Measurements from ENCODE around the gene ZNF66. TPM values are rescaled to one million over a fixed set of nuclear protein-coding genes. Genes with fewer than 3 reads are reported as not detected.
"Not testable (repeated sequence)": the region's sequence is repeated elsewhere in the genome, so short reads cannot be mapped to it uniquely, and the experiment has no call there.

ZNF66 gene
- 5.6 TPM for total RNA-seq

DNA sequence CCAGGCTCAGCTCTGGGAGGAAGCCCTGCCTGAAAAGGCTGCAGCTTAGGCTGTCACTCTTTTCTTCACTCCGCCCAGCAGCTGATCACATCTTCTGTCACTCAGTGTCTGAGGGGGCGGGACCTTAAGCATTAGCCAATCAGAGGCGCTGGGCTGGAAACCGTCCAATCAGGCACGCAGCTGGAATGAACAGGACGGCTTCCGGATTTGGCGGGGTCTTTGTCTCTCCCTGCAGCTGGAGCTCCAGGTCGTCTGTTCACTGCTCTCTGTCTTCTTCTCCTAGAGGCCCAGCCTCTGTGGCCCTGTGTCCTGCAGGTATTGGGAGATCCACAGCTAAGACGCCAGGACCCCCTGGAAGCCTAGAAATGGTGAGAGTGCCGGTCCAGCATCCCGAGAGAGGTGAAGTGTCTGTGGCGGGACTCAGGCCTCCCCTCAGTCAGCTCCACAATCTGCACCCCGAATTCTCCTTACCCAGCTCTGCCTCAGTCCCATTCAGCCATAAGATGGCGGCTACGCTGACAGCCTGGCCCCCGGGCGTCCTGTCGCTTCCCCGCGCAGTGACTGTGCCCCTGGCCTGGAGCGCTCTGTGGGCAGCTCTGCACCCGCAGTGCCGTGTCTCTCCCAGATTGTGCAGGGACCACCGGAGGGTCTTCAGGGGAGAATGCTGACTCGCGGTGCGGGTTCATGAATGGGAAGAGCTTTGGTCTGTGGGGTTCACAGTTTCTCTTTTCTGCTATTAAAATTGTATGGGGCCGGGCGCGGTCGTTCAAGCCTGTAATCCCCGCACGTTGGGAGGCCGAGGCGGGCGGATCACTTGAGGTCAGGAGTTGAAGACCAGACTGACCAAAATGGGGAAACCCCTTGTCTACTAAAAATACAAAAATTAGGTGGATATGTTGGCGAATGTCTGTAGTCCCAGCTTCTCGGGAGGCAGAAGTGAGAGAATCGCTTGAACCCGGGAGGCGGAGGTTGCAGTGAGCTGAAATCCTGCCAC lies at the start of gene ZNF66:
TSS of gene ZNF66 (plus strand) at position 222 of the 994 bp plus-strand sequence. CDS start at position 366, 144 bp downstream.
- H3K9me3 ChIP-seq (ENCODE audit: low read depth, low read length) = no peaks in the 10 kb centered on the region
- peak within 1 kb of the TSS; percentile 82 for H3K4me3 ChIP-seq (ENCODE audit: low read length)
- H3K4me1 ChIP-seq (ENCODE audit: insufficient read depth, low read length) = no peaks in the 10 kb centered on the region
- H3K27me3 ChIP-seq (ENCODE audit: insufficient read depth, low read length) = no peaks in the 10 kb centered on the region

DNA sequence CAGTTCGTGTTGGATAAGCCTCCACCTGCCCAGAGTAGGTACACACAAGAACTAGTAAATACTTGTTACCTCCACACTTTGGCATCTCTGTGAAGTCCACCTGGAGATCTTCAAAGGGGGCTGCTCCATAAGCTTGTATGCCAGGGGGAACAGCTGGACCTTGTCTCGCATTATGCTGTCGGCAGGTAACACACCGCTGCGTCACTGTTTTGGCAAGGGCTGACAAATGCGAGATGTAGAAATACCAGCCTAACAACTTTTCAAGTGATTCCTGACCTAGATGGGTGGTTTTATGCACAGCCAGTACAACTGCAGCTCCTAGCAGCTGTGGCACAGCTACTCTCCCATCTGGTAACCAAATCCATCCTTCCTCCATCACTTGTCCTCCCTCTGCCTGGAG lies 25.9 kb upstream of the ZNF66 start:
- not testable (repeated sequence) for H3K4me1 ChIP-seq (ENCODE audit: insufficient read depth, low read length); H3K4me3 ChIP-seq (ENCODE audit: low read length); H3K27me3 ChIP-seq (ENCODE audit: insufficient read depth, low read length); H3K9me3 ChIP-seq (ENCODE audit: low read depth, low read length)

GRCh38 chr19:20752291-20752690 lies 23.8 kb upstream of the ZNF66 start:
- H3K27me3 ChIP-seq (ENCODE audit: insufficient read depth, low read length); H3K4me3 ChIP-seq (ENCODE audit: low read length); H3K9me3 ChIP-seq (ENCODE audit: low read depth, low read length); H3K4me1 ChIP-seq (ENCODE audit: insufficient read depth, low read length): not testable (repeated sequence)

- not testable (repeated sequence) for H3K9me3 ChIP-seq (ENCODE audit: low read depth, low read length); H3K27me3 ChIP-seq (ENCODE audit: insufficient read depth, low read length); H3K4me1 ChIP-seq (ENCODE audit: insufficient read depth, low read length); H3K4me3 ChIP-seq (ENCODE audit: low read length)
These were observed 6.8 kb upstream of the ZNF66 start for GRCh38 chr19:20769225-20769736.

DNA sequence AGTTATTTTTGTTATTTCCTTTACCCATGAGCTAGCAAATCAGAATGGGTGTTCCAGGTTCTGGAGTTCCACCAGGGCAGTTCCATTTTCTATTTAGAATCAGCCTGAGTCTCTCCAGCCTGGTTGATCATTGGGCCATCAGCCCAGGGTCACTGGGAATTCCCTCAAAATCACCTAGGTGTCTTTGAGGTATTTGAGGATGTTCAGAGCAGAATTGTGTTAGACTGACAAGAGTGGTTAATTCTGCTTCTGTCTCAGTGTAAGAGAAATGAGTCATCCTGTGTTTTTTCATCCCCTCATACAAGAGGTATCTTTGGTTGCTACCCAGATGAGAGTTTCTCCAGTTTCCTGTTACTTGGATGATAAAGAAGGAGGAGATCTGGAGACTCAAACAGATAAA lies 11.7 kb downstream of the ZNF66 start:
- no peaks in the 10 kb centered on the region for H3K27me3 ChIP-seq (ENCODE audit: insufficient read depth, low read length)
- no peaks in the 10 kb centered on the region for H3K4me1 ChIP-seq (ENCODE audit: insufficient read depth, low read length)
- no peak overlapping the region for H3K4me3 ChIP-seq (ENCODE audit: low read length)
- peaks cover 47% of the 10 kb centered on the region for H3K9me3 ChIP-seq (ENCODE audit: low read depth, low read length)

- no peaks in the 10 kb centered on the region for H3K27me3 ChIP-seq (ENCODE audit: insufficient read depth, low read length)
- peaks cover 30% of the 10 kb centered on the region for H3K9me3 ChIP-seq (ENCODE audit: low read depth, low read length)
- H3K4me1 ChIP-seq (ENCODE audit: insufficient read depth, low read length) = no peaks in the 10 kb centered on the region
- no peak overlapping the region for H3K4me3 ChIP-seq (ENCODE audit: low read length)
These were observed 15.7 kb downstream of the ZNF66 start for GRCh38 chr19:20791806-20792205.

DNA sequence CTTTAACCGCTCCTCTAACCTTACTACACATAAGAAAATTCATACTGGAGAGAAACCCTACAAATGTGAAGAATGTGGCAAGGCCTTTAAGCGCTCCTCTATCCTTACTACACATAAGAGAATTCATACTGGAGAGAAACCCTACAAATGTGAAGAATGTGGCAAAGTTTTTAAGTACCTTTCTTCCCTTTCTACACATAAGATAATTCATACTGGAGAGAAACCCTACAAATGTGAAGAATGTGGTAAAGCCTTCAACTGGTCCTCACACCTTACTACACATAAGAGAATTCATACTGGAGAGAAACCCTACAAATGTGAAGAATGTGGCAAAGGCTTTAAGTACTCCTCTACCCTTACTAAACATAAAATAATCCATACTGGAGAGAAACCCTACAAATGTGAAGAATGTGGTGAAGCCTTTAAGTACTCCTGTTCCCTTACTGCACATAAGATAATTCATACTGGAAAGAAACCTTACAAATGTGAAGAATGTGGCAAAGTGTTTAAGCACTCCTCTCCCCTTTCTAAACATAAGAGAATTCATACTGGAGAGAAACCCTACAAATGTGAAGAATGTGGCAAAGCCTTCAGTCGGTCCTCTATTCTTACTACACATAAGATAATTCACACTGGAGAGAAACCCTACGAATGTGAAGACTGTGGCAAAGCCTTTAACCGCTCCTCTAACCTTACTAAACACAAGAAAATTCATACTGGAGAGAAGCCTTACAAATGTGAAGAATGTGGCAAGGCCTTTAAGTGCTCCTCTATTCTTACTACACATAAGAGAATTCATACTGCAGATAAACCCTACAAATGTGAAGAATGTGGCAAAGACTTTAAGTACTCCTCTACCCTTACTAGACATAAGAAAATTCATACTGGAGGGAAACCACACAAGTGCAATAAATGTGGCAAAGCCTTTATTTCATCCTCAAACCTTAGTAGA lies 30.5 kb downstream of the ZNF66 start:
- not testable (repeated sequence) for H3K4me1 ChIP-seq (ENCODE audit: insufficient read depth, low read length); H3K27me3 ChIP-seq (ENCODE audit: insufficient read depth, low read length); H3K4me3 ChIP-seq (ENCODE audit: low read length)
- peaks cover 62% of the 10 kb centered on the region for H3K9me3 ChIP-seq (ENCODE audit: low read depth, low read length)

DNA sequence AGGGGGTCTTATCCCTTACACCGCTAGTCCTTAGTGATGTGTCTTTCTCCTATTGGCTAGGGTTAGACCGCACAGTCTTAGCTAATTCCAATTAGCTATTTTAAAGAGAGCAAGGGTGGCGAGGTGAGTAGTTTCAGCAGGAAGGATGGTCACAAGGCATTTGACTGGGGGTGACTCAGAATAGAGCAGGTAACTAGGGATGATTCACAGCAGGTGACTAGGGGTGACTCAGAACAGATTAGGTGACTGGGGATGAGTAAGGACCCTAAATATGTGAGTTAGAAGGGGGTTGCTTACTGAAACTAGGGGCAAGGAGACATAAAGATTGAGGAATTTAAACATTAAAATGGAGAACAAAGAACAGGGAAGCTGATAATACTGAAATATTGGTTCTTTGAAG lies 64.3 kb downstream of the ZNF66 start:
- Histone ChIP-seq H3K4me3 (ENCODE audit: low read length) (no peak overlapping the region), H3K4me1 (ENCODE audit: insufficient read depth, low read length) (no peaks in the 10 kb centered on the region), H3K9me3 (ENCODE audit: low read depth, low read length) (peaks cover 35% of the 10 kb centered on the region)

More for the DNA sequence above, 64.3 kb downstream of the ZNF66 start:
- no peaks in the 10 kb centered on the region for H3K27me3 ChIP-seq (ENCODE audit: insufficient read depth, low read length)

Other genes starting within 250 kb of the ZNF66 start
- 34.0 TPM for gene ZNF737, start 210.5 kb upstream of the ZNF66 start, total RNA-seq
- gene ZNF626, start 114.7 kb upstream of the ZNF66 start, total RNA-seq = 9.7 TPM
- 4.1 TPM for gene ZNF85, start 146.9 kb downstream of the ZNF66 start, total RNA-seq
- 49.5 TPM for gene ZNF430, start 244.4 kb downstream of the ZNF66 start, total RNA-seq